NCI-H2196 treated with DMSO at 0.1 percent for 48 hours (cell line): ENCODE data around the gene DNM2.
A peak's percentile ranks its signal among the peaks of the same experiment; 100 is the strongest.
"Not testable (repeated sequence)": the region's sequence is repeated elsewhere in the genome, so short reads cannot be mapped to it uniquely, and the experiment has no call there.

Experiments used
- DNase-seq: peaks from one replicate; lab custom pipeline; 2025; ENCODE audit not compliant: unreplicated experiment; lab: John Stamatoyannopoulos, UW

Gene DNM2

DNA sequence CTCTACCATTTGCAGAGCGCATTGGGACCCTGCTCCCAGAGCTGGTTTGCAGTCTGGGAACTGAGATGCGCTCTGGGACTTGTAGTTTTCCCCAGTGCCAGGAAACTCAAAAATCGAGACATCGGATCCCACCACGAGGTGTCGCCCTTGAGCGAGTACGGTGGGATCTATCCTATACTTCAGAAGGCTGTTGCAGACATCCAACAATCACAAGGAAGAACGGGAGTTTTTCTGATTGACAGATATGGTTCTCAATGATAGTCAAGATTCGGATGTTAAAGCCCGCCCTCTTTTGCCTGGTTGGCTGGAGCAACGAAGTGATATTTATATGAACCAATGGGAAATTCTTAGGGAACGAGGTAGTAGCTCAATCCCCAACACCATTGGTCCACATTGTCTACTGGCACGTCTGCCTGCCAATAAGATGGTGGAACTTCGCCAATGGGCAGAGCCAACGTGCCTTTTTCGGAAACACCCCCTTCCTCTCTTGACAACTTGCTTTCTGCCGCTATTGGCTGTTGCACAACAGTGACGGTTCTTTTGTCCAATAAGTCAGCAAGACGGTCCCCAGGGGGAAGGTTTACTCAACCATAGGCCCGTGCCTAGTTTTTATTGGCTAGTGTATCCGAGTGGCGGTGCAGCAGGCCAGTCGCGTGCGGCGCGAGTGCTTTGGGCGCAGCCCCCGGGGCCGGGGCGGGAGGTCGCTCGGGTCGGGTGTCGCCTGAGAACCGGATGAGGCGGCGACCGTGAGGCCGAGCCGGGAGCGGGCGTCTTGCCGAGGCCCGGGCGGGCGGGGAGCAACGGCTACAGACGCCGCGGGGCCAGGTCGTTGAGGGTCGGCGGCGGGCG lies at the start of gene DNM2:
Gene DNM2 (plus strand): TSS at position 724 of the 849 bp plus-strand sequence. CDS start 164 bp downstream, outside the sequence.
- DNase-seq: peak; percentile 100

DNA sequence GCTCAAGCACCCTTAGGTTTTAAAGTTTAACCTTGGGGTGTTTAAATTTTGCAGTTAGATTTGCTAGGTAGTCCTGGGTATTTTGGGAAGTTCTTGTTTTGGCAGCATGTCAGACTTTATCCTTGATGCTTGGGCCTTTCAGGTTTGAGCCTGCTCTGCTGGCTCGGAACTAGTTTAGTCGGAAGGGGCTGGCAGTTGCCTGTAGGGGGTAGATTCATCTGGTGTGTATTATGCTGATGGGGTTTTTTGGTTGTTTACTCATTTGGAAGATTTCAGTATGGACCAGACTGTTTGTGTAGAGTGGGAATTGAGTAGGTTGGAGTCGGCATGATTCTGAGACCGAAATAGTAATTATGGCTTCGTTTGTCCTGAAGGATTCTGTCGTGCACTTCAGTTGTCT lies 48.6 kb upstream of the DNM2 start:
- no peak for DNase-seq

DNA sequence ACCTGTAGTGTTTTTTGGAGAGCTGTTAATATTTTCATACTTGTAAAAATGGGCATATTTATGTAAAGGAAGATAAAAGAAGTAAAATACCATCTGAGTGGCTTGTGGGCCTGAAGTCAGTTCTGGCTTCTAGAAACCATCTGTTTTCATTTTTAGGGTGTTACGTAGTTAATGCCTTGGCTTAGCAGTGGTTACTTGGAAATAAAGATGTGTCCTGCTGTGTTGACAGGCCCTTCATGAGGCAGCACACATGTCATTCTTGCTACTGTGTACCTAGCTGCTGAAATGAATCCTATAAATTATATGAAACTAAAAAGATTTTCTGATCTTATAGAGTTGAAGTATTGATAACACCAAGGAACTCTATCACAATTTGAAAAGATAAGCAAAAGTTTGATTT lies 47.7 kb upstream of the DNM2 start:
- DNase-seq: no peak

DNA sequence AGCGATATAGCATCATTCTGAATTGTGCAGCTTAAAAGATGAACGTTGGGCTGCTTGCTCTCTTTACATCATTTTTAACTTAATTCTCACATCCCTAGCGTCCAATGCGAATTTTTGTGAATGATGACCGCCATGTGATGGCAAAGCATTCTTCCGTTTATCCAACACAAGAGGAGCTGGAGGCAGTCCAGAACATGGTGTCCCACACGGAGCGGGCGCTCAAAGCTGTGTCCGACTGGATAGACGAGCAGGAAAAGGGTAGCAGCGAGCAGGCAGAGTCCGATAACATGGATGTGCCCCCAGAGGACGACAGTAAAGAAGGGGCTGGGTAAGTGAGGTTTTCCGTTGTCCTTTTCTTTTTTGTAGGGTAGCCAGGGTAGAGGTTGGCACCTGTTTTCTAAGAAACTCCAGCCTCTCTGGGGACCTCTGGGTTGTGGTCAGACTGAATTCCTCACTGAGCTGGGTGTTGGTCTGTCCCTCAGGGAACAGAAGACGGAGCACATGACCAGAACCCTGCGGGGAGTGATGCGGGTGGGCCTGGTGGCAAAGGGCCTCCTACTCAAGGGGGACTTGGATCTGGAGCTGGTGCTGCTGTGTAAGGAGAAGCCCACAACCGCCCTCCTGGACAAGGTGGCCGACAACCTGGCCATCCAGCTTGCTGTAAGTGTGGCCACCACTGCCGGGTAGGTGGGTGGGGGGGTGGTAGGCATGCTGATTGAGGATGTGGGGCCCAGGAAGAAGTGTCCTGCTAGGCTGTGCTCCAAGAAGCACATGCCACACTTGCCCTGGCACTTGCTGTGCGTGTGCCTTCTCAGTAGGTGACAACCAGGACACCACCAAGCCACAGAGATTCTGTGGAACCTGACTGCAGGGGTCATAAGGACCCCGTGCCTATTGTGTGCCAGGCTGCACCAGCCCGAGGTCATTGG lies 46.7 kb upstream of the DNM2 start:
- no peak for DNase-seq

DNA sequence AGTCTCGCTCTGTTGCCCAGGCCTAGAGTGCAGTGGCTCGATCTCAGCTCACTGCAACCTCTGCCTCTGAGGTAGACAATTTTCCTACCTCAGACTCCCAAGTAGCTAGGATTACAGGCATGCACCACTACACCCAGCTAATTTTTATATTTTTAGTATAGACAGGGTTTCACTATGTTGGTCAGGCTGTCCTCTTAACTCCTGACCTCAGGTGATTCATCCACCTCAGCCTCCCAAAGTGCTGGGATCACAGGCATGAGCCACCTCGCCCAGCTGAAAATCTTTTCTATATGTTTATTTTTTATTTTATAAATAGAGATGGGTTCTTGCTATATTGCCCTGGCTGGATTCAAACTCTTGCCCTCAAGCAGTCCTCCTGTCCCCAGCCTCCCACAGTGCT lies 46.0 kb upstream of the DNM2 start:
- DNase-seq: not testable (repeated sequence)

DNA sequence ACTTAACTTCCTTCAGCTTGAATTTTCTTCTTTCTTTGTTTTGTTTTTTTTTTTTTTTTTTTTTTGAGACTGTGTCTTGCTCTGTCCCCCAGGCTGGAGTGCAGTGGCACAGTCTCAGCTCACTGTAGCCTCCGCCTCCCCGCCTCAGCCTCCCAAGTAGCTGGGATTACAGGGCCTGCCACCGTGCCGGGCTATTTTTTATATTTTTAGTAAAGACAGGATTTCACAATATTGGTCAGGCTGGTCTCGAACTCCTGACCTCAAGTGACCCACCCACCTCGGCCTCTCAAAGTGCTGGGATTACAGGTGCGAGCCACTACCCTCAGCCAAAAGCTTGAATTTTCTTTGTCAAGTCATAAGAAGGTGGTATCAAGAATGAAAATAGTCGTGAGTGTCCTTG lies 42.7 kb upstream of the DNM2 start:
- DNase-seq: not testable (repeated sequence)

DNA sequence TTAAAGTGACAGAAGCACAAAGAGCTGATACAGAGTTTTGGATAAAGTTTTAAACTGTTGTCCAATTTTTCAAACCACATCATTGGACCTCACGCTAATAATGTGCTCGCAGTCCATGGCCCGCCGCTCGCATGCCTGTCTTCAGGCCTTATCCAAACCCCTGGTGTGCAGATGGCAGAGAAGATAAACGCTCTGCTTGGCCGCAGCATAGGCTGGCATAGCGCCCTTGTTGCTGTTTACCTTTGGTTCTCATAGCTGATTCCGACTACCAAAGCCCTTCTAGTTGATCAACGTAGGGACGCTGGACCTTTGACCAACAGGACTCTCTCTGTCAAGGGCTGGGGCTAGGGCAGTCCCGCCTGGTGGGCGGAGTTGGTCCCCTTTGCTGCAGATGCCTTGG lies 40.1 kb upstream of the DNM2 start:
- peak; percentile 68 for DNase-seq

DNA sequence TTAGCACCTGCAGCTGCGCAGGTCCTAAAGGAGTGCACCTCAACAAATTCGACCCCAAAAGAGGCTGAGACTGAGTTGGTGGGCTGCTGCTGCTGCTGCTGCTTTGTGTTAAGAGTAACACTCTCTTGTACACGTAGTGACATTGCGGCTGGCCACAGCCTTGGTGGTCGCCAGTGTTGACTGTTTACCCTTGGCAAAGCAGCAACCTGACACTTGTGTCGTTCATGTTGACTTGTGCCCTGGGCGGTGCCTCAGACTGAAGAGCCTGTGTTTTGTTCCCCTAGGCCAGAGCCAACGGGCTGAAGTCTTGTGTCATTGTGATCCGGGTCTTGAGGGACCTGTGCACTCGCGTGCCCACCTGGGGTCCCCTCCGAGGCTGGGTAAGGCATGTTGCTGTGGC lies 39.1 kb upstream of the DNM2 start:
- DNase-seq: no peak

DNA sequence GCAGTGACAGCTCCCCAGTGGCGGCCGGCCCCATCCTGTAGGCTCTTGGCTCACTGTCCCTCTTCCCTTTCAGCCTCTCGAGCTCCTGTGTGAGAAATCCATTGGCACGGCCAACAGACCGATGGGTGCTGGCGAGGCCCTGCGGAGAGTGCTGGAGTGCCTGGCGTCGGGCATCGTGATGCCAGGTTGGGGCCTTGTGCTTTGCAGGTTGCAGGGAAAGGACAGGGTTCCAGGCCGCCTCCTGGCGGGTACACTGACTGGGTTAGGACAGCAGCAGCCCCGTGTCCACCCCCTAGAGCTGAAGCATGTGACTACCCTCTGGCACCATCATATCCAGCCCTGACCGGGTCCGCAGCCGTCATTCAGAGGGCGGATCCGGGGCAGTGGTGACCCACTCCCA lies 38.1 kb upstream of the DNM2 start:
- no peak for DNase-seq

DNA sequence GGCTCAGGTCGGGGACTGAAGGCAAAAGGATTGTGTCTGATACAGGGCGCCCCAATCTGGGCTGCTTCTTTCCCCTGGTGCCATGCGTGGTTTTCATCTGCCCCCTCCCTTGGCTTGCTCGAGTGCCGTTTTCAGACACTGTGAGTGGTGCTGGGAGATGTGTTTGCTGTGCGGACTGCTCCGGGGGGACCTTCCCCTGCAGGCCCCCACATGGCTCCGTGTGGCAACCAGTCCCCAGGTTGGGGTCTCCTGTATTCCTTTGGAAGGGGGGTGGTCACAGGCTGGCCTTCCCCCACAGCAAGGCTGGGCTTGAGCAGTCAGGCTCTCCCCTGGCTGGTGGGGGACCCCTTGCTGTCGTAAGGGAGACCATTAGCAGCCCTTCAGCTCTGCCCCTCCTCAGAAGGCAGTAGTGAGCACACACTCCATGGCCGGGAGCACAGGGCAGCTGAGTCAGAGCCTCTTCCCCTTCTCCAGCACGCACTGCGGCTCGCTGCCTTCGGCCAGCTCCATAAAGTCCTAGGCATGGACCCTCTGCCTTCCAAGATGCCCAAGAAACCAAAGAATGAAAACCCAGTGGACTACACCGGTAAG lies 37.2 kb upstream of the DNM2 start:
- DNase-seq: no peak

DNA sequence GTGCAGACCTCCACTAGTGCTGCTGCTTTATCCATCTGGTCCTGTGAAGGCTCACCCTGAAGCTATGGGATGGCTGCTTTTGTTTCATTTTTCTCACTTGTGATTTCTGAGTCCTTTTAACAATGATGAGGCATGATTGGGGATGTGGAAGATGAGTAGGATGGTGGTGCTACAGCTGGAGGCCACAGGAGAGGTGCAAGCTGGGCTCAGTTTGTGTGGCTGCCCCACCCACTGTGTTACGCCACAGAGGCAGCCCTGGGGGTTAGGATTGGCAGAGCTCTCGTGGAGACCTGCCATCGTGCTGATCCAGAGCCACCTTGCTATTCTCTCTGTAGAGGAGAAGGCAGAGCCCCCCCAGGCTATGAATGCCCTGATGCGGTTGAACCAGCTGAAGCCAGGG lies 36.2 kb upstream of the DNM2 start:
- no peak for DNase-seq

DNA sequence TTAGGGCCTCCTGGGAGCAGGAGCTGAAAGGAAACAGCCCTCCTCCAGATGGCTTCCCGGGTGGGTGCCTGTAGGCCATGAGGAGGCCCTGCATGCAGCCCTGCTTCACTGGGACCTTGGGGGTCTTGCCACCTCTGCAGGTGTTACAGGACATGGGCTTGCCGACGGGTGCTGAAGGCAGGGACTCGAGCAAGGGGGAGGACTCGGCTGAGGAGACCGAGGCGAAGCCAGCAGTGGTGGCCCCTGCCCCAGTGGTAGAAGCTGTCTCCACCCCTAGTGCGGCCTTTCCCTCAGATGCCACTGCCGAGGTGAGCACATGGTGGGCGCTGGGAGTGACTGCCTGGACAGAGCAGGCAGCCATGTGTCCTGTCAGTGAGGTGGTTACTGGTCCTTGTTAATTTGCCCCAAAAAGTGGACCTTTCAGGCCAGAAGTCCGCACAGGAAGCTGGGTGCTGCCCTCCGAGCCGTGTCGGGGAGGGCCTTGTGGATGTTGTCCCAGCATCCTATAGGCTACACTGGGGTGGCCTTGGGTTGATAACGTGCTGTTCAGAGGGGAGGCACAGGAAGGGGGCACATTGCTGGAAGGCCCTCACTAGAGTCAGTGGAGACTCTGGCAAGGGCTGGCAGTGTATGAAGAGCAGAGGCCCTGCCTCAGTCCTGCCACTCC lies 35.3 kb upstream of the DNM2 start:
- DNase-seq: no peak

DNA sequence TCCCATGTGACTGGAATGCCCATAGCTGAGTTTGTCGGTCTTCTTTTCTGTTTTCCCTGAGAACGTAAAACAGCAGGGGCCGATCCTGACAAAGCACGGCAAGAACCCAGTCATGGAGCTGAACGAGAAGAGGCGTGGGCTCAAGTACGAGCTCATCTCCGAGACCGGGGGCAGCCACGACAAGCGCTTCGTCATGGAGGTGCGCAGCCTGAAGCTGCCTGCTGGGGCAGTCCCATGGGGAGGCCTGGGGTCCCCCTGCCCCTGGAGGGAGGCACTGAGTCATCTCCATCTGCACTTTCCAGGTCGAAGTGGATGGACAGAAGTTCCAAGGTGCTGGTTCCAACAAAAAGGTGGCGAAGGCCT lies 34.8 kb upstream of the DNM2 start:
- no peak for DNase-seq

DNA sequence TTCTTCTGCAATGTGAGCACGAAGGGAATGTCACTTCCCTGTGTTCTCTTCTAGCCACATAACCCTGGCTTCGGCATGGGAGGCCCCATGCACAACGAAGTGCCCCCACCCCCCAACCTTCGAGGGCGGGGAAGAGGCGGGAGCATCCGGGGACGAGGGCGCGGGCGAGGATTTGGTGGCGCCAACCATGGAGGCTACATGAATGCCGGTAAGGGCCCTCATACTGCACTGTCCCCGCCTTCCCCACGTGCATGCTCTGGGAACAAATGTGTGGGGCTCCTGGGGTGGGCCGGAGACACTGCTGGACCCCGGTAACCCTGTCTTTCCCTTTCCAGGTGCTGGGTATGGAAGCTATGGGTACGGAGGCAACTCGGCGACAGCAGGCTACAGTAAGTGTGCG lies 34.3 kb upstream of the DNM2 start:
- no peak for DNase-seq

DNA sequence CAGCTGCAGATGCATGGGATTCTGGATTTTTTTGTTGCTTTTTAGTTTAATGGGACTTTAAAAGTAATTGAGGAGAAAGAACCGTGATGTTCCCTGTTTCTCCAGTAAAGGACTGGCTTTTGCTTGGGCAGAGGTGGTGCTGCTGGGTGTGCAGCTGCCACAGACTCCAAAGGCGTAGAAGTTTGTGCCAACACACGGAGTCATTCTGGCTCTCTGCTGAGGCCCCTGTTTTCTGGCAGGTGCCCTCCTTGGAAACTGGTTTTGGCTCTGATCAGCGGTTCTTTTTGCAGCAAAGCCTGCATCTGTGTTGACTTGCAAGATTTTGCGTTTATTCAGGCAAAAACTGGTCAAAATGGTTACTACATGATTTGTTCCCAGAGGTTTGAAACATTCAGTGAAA lies 32.7 kb upstream of the DNM2 start:
- DNase-seq: no peak

DNA sequence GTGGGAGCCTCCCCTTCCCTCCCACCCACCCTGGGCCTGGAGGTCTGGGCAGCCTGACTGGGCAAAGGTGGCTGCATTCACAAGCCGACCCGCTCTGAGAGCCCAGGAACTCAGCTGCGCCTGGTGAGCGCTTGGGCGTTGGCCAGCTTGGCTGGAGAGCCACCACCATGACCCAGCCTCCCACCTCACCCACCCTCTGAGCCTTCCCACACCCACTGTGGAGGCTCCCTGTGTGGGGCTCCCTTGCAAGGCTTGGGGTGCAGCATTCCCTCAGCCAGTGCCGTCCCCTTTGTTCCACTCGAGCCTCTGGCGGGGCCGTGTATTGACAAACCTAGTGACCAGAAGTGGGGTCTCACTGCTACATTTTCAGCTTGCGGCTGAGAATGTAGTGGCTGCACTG lies 31.7 kb upstream of the DNM2 start:
- no peak for DNase-seq

DNA sequence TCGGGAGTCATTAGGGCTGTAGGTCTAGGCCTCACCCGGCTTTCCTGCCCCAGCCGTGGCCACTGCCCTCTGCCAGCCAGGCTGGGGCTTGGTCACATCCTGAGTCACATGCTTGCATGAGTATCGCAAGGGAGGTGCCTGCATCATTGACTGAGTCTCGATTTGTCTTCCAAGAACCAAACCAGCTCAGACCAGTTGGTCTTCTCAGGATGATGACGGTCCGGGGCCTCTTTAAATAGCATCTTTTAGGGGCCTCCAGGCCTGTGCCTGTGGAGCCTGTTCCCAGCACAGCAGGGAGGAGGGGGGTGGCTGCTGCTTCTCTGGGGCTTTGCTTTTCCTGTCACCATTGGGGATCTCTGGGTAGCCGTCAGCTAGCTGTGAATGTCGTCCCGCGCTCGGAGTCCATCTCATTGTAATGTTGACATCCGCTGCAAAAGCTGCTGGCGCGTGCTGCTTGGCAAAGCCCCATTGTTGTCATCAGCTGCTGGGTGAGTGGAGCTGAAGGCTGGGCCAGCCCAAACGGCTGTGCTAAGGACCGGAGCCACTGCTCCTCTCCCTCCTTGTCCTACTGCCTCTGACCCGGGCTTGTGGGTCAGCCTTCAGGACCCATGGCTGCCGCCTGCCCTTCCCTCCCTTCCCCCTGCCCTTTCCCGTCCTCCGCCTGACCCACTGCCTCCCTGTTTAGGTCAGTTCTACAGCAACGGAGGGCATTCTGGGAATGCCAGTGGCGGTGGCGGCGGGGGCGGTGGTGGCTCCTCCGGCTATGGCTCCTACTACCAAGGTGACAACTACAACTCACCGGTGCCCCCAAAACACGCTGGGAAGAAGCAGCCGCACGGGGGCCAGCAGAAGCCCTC lies 31.0 kb upstream of the DNM2 start:
- DNase-seq: no peak

DNA sequence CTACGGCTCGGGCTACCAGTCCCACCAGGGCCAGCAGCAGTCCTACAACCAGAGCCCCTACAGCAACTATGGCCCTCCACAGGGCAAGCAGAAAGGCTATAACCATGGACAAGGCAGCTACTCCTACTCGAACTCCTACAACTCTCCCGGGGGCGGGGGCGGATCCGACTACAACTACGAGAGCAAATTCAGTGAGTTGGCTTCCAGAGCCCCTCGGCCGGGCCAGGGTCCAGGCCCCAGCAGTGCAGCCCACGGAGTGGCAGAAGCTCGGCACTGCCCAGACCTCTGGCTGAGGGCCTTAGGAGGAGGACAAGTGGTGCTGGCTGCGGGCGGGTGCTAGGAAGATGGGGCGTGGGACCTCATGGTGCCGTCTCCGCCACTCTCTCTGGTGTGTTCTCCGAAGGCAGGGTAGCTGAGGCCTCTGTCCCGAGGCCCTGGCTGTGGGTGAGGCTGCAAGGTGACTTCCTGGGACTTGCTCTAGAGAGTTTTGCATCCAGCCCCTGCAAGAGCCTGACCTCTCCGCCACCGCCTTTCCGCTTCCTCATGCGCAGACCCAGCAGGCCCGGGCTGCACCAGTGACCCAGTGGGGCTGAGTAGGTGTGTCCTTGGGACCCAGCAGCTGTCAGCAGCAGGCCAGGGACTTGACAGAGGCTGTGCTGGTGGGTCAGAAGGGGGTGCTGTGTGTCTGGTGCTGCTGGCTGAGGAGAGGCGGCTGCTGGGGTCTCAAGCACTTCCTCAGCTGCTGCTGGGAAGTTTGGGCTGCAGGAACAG lies 30.2 kb upstream of the DNM2 start:
- no peak for DNase-seq

DNA sequence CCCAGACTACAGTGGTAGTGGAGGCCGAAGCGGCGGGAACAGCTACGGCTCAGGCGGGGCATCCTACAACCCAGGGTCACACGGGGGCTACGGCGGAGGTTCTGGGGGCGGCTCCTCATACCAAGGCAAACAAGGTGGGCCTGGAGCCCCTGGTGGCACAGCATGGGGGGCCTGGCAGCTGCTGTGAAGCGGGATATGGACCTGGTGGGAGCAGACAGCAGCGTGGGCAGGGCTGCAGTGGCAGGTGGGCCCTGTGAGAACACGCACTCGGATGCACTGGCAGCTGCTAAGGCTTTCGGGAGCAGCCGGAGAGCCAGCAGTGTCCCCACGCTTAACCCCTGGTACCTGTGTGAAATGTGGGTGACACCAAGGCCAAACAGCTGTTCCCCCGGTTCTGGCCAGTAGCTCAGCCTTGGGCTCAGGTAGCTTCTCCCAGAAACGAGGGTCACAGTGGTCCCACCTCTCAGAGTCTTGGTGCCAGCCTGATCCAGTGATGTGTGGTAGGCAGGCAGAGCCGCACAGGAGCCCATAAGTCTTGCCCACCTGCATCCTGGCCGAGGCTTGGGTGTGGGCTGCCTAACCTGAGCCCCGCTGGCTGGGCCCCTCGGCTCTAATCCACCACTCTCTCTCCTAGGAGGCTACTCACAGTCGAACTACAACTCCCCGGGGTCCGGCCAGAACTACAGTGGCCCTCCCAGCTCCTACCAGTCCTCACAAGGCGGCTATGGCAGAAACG lies 29.2 kb upstream of the DNM2 start:
- no peak for DNase-seq
